CD4-positive, alpha-beta T cell treated with Interleukin-17A for 1 hour (primary cell): ENCODE data around the gene ERI3.
"Not testable (repeated sequence)": the region's sequence is repeated elsewhere in the genome, so short reads cannot be mapped to it uniquely, and the experiment has no call there.

ENCODE experiments used
- DNase-seq: peaks from one replicate; pipeline ENCODE4 v3.0.0-alpha.2; 2020

ERI3 gene

DNA sequence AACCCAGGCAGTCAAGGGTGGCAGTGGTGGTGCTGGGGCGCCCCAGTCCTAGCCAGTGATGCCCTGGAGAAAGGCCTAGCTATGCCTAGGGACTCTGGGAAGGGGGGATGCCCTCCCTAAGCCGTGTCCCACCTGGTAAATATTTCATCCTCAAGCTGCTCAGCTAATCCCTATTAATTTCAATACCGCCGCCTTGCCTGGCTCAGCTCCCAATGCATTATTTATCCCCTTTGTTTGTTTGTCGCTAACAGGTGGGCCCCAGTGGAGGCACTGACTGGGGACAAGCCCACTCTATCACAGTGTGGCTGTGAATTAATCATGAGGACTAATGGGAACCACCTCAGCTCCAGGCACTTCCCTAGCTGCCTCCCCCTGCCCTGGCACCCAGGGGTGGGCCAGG, 119.2 kb downstream of the ERI3 start:
- DNase-seq: no peak

DNA sequence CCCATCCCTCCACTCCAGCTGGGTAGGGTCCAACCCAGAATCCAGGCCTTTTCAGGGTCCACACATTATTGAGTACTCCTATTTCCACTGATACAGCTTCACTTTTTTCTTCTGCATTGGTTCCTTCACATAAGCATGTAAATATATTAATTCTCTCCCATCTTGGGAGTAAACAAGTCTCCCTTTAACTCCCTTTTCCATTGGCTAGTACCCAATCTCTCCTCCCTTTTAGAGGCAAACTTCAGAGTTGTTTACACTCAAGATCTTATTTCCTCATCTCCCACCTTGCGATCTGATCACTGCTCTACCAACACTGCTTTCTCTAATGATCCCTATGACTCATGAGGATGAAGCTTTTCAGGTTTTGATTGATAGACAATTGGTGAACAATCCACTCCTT, 121.5 kb downstream of the ERI3 start:
- no peak for DNase-seq

DNA sequence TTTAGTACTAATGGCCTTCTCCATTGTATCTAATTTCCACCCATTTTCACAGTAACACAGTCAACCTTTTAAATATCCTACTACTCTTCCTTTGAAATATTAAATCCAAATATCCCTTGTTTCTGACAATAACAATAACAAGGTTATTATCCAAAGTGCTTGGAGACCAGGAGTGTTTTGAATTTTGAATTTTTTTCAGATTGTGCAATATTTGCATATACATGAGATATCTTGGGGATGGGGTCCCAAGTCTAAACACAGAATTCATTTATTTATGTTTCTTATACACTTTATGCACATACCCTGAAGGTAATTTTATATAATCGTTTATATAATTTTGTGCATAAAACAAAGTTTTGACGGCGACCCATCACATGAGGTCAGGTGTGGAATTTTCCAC, 124.3 kb downstream of the ERI3 start:
- no peak for DNase-seq

DNA sequence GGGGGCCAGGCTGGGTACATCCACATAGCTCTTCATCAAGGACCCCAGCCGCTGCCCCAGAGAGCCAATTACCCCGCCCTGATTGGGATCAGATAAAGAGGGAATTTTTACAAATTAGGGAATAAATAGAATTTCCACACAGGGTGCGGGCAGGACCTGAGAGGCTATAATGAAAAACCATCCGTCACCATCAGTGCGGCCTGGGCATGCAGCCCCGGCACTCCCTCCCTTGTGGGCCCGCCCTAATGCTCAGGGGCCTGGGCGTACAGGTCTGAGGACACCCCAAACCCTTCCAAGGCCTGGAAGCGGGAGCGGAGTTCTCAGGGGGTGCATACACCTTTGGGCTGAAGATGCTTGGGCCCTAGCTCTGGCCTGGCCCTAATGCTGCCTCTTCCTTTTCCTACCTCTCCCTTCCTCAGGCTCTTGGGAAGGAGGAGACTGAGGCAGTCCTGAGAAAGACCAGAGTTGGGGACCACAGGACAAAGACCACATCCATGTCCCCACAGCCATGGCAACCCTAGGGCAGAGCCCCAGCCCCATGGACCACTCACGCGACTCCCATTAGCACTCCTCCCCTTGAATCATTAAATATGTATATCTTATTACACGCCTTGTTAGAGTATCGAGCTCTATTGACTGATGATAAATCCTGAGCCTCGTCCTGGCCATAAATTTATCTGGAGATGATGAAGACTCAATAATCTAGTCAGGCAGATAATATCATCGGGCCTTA, 125.5 kb downstream of the ERI3 start:
- DNase-seq: no peak

DNA sequence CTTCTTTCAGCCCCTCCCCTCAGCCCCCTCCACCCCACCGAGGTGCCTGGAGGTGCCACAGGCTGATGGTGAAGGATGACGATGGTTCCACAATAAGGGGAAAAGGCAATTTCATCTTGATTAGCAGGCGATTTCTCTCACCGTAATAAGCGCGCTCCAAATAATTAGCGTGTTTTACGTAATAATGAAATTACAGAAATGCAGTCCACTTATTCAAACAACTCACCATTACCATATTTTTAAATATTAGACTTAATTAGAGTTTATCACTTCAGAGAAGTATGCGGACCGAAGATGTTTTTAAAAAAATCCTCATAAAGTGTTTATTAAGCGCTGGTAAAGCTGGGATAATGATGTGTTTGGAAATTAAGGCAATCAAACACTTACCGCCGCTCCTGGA, 126.8 kb downstream of the ERI3 start:
- no peak for DNase-seq

DNA sequence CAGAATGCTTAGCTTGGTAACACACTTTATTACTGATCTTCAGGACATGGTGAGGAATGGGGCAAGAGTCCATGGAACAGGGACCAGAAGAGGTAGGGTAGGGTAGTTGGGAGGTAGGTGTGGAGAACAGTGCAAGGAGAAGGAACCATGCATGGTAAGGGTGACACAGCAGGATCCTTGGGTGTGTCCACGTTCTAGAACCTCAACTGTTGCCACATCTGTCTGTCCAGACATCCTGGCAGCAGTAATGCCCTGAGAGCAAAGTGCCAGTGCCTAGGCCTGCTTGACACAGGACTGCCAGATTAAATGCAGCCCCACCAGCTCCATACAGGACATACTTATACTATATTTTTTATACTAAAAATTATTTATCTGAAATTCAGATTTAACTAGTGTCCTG, 127.8 kb downstream of the ERI3 start:
- DNase-seq: no peak

DNA sequence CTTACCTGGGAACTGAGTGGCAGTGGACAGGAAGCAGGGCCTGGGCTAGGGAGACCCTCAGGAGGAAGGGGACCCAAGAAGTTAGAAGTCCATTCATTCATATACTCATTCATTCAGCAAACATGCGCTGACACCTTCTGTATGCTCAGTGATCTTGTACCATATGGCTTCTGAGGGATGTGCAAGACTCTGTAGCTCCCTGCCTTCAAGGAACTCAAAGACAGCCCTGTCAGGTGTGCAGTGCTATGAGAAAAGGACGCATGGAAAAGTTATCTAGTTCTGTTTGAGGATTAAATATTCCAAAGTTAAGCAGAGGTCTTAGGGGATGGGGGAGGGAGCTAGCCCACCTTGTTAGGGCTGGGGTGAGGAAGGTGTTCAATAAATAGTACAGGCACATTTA, 129.3 kb downstream of the ERI3 start:
- DNase-seq: no peak

DNA sequence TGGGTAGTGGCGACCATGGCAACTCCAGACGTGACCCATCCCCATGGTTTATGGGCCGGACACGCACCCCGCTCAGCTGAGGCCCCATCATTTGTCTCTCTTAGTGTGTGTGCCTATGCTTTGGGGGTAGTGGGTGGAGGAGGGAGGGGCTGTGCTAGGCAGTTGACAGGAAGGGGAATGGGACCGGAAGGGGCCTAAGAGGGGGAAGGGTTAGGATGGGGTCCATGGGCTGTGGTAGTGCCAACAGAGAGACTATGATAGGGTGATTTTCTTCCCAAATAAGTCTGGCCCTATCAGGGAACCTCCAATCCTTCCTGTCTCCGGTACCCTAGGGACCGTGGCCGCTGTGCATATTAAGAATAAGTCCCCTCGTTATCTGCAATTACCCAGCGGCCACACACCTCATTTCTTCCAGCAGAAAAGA, 131.9 kb downstream of the ERI3 start:
- DNase-seq: no peak

DNA sequence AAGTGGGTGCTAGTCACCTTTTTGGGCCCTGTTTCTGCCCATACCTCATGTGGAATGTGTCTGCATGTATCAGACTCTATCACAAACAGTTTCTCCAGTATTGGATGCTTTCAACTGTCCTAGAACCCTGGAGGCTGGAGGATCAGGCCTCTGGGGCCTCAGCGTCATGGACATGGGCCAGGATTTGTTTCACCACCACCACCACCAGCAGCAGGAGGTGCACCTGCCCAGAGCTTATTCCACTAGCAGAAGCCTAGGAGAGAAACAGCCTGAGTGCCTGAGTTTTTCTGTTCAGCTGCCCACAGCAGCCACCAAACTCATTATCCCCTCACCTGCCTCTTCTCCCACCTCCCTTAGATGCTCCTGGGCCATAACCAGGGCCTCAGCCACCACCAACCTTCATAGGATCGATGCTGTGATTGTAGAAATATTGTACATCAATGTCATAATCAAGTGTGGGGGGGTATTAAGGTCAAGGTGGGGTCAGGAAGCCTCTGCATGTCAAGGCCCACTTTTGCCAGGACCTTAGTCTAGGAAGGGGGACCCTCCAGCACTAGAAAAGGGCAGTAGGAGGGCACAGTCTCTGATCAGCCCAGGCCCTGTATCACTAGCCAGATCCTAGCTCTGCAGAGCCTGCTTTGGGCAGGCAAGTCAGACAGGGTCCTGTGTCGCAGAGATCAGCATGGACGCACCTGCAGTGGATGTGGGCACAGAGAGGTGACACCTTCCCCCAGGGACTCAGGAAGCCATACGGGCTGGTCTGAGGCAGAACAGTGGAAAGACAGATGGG, 132.5 kb downstream of the ERI3 start:
- no peak for DNase-seq

DNA sequence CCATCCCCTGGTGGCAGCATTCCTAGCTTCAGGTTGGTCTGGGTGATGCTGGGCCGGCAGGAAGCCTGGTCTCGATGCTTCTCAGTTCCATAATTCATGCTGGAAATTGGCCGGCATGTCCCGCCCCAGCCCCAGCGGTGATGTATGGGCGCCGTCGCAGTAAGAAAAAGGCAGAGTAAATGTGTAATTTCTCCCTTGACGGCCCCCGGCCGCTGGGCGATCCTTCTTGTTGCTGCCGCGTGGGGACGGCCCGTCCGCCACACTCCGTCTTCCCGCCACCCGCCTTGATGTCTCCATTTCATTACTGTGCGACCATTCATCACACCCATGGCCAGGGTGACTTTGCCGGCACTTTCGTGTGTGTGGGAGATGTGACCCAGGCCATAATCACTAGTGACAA, 133.3 kb downstream of the ERI3 start:
- DNase-seq: no peak

DNA sequence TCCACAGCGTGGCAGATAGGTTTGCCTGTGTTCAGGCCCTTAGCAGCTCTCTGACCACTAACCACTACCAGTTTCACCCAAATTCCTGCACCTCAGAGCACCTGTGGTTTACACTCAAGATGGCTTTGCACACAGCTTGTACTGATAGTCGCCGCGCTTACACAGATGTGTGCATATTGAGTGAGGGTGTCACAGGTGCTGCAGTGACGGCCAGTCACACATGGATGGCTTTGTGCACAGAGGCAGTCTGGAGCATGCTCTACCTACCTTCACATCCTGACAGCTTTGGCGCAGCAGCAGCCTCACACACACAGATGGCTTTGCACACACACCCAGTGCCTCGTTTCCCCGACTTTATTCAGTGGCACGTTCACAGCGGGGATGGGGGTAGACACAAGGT, 134.3 kb downstream of the ERI3 start:
- no peak for DNase-seq

DNA sequence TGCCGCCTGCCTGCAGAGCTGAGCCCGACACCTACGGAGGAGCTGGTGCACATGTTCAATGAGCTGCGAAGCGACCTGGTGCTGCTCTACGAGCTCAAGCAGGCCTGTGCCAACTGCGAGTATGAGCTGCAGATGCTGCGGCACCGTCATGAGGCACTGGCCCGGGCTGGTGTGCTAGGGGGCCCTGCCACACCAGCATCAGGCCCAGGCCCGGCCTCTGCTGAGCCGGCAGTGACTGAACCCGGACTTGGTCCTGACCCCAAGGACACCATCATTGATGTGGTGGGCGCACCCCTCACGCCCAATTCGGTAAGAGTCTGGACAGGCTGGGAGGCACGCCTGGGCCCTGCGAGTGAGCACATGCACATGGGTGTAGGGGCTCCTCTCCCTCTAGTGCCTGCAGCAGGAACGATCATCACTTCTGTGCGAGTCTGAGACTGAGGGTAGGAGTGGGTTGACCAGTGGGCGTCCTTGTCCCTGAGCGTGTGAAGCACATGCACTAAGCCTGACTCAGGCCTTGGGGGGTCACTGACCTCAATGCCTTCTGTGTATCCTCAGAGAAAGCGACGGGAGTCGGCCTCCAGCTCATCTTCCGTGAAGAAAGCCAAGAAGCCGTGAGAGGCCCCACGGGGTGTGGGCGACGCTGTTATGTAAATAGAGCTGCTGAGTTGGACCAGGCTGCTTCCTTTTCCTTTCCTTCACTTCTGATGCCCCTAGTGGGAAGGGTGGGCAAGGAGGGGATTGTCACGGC, 134.9 kb downstream of the ERI3 start:
- DNase-seq: no peak

DNA sequence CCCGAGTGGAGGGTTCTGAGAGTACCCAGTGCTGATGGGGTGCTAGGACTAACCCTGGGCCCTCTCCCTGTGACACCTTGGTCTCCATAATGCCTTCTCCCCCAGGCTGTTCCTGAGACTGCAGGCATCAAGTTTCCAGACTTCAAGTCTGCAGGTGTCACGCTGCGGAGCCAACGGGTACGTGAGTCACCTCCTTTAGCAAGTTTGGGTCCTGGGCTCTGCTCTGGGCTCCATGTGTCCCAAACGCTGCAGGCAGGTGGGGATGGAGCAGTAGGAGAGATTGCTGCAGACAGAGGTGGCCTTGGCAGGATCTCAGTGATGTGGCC, 135.8 kb downstream of the ERI3 start:
- DNase-seq: no peak

DNA sequence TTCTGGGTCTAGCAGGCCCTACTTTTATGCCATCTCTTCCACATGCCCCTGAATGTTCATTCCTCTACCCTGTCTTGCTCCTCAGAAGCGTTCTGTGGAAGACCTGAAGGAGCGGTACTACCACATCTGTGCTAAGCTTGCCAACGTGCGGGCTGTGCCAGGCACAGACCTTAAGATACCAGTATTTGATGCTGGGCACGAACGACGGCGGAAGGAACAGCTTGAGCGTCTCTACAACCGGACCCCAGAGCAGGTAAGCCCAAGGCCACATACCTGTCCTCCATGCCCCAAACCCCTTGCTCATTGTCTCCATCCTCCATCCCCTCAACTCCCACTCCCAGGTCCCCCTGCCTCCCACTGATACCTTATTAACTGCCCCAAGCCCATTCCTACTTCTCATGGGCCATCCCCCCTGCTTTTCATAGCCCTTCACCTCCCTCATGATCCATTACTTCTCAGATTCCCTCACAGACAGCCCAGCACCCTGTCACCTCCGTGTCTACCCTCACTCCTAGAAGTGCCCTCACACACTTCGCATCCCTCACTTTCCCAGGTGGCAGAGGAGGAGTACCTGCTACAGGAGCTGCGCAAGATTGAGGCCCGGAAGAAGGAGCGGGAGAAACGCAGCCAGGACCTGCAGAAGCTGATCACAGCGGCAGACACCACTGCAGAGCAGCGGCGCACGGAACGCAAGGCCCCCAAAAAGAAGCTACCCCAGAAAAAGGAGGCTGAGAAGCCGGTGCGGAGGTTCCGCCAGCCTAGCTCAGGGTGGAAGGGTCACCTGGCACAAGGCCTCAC, 136.4 kb downstream of the ERI3 start:
- no peak for DNase-seq

DNA sequence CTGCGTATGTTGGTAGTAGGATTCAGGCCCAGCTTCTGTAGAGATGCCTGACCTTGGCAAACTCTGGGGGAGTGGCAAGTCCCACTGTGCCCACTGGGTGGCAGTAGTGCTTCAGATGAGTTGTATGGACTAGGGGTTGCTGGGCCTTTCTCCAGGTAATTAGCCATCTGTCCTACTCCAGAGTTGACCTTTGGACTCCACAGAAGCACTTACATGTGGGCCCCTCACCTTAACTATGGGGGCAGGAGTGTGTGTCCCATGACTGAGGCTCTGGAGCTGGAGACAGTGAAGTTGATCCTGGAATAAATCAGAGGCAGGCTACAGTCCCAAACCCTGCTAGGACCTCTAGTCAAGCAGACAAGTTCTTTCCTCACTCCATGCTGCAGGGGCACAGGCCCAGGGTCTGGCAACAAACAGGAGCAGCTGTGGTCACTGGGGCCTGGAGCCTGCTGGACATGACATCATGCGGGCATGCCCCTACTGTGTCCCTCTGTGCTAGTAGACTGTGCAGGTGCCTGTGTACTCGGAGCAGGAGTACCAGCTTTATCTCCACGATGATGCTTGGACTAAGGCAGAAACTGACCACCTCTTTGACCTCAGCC, 137.1 kb downstream of the ERI3 start:
- DNase-seq: peak; percentile 70

DNA sequence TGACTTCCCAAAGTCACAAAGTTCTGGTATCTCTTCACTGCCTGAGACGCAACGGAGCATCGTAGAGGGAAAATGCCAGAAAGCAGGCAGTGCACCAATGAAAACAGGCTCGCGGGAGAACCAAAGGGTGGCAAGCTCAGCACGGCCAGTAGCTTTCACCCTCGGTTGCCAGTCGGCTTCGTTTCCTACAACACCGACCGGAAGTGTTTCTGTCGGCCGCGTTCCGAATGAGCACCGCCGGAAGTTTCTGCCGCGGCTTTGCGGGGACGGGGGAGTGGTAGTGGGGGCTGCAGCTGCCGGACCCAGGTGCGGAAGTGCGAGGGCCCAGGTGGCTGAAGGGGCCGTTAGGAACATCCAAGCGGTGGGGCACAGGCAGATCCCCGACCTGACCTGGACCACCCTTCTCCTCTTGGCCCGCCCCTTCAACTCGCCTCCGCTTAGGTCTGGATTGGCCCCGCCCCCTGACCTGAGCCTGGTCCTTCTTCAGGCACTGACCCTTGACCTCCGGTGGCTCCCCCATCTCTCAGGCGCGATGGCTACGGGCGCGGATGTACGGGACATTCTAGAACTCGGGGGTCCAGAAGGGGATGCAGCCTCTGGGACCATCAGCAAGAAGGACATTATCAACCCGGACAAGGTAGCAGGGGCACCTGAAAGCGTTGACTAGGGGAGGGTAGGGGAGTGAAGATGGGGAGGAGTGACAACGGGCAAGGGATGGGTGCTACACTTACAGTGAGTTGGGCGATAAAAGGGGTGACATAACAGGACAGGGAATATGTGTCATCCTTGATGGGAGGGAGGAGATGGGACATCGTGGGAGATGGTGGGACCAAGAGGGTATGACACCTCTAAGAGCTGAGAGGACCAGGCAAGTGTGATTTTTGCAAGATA, 141.6 kb downstream of the ERI3 start, which contains the start of gene DMAP1:
DMAP1 (plus strand) TSS at position 250 of the 891 bp plus-strand sequence; CDS start at position 533, 283 bp downstream.
- DNase-seq: peak; percentile 90

DNA sequence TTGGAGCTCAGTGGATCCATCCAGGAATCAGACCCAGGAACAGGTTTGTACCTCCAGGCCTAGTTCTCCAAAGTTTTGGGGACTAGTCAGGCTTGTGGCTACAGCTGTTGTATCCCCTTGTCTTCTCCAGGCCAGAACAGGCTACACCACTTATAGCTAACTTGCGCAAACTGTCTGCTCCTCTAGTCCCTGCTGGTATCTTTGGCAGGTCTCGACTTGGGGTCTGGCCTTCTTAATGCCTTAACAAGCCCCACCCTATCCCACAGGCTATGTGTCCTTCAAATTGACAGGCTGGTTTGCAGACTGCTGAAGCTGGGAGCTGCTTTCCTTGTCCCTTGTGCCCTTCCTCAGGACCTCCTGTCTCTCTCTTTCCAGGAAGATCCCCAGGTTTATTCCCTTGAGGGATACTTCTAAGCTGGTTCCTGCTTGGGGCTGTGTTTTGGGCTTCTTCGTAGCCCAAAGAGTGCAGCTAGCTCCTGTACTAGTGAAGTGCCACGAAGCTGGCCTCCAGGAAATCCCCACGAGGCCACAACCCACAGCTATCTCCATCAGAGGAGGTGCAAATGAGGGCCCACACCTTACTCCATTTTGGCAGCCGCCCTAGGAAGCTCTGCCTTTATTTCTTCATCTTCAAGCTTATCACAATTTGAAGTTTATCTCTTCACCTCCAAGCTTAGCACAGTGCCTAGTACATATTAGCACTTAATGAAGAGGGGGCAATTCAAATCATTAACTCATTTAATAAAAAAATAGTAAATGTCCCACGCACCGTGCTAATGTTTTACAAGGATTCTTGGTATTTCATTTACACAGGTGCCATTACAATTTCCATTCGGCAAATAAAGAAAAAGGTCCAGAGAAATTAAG, 142.5 kb downstream of the ERI3 start:
- DNase-seq: peak; percentile 59

DNA sequence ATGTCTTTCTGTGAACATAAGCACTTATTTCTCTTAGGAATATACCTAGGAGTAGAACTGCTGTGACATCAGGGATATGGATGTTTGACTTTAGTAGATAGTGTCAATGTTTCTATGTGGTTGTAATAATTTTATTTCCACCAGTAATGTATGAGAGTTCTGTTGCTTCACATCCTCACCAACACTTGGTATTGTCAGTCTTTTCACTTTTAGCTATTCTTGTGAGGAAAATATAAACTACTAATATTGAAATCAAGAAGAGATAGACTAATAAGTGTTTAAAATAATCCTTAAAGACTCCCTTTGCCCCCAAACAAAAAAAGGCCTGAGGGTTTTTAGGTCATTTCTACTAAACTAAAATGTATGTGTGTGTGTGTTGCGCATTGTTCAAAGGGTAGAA, 144.5 kb downstream of the ERI3 start:
- no peak for DNase-seq

DNA sequence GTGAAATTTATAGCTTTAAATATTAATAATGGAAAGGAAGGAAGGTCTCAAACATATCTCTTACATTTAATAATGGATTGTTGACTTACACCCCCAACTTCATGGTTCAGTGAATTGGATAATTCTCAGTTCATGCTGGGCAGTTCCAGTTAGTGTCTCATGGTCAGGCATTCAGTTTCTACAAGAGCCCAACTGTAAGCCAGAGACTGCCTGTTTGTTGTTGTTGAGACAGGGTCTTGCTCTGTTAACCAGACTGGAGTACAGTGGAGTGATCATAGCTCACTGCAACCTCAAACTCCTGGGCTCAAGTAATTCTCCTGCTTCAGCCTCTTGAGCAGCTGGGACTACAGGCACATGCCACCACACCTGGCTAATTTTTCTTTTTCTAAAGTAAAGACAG, 146.8 kb downstream of the ERI3 start:
- no peak for DNase-seq

DNA sequence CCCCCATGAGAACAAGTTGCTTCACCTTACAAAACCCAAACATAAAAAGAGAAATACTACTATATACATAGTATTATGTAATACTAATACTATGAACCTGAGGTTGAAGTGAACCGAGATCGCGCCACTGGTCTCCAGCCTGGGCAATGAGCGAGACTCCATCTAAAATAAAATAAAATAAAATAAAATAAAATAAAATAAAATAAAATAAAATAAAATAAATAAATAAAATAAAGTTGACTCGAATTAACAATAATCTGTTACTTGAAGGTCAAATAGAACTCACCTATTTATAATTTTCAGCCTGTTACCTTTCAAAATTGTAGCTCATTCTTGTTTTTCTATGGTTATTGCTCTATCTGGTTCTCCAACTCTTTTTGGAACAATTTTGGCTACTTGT, 148.5 kb downstream of the ERI3 start:
- not testable (repeated sequence) for DNase-seq
